Activated T-helper 9 cell treated with anti-CD3 and anti-CD28 coated beads, Interleukin-2, amount 50 U/mL, for 16 hours (primary cell): ENCODE measurements around the gene NXNL2.

Experiments
- DNase-seq: peaks from one replicate; pipeline ENCODE4 v3.0.0-alpha.2; 2020; ENCODE audit warnings: low read depth

NXNL2 gene

DNA sequence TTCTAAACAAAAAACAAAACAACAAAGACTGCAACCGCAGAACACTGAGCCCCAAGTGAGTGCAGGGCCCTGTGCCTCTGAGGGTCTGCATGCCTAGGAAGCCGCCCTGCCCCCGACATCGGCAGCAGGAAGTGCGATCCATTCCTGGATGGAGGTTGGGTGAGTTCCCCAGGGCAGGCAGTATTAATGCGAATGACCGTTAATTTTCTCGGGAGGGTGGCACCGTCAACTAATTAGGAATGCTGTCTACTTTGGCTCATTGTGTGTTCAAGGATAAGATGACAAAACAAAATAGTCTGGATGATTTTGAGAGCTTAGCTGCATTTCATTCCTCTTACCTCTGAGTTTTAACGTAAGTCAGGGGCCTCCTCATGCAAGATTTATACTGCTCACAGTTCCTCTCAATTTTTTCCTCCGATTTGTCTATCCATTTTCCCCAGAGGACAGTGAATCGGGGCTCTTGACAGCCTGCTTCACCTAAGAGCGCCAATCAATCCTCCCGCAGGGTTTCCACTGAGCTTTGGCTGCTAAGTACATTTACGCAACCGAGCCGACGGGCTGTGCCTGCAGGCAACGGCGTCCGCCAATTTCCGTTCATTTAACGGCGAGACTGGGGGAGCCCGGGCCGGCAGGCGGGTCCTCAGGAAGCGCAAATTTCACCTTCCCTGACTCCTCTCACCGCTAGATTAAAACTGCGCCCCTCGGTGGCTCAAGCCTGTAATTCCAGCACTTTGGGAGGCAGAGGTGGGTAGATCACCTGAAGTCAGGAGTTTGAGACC, 2.9 kb upstream of the NXNL2 start:
- no peak for DNase-seq

- DNase-seq, result no peak
These were observed 975 bp upstream of the NXNL2 start for GRCh38 chr9:88533951-88534455.

DNA sequence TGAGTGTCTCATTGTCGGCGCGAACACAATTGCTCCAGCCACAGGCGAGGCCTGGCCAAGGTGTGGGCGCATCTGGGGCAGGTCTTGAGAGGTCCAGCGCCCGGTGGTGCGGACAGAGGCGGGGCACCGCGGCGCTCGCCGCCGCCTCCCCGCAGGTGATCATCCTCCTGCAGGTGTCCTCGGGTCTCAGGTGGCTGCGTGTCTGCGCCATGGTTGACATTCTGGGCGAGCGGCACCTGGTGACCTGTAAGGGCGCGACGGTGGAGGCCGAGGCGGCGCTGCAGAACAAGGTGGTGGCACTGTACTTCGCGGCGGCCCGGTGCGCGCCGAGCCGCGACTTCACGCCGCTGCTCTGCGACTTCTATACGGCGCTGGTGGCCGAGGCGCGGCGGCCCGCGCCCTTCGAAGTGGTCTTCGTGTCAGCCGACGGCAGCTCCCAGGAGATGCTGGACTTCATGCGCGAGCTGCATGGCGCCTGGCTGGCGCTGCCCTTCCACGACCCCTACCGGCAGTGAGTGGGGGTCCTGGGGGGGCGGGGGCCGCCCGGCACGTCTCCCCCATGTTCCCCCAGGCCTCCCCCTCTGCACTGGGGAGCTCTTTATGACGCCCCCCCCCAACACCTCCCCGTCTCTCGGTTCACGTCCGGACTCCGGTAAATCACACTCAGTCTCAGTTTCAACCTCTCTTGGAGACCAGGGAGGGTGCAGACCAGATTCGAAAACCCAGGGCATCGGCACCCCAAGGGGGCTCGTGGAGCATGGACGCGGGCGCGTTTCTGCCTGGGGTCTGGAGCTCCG, 446 bp downstream of the NXNL2 start:
- no peak for DNase-seq

- no peak for DNase-seq
These were observed 996 bp downstream of the NXNL2 start for GRCh38 chr9:88536023-88536324.

- DNase-seq, result no peak
These were observed 2.2 kb downstream of the NXNL2 start for GRCh38 chr9:88536951-88537760.

DNA sequence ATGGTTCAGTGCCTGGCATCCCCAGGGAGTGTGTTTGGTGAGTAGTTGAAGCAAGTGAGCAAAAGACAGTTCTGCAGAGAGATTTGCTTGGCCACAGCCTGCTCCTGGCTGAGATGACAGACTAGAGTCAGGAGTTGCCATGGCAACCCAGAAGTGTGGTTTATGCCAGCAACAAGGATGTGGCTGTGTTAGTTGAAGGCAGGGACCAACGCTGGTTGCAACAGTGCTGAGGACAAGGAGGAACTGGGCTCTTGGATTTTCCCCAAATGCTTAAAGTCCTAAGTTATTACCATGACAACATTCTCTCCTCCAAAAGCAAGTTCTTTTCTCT, 2.7 kb downstream of the NXNL2 start:
- no peak for DNase-seq

DNA sequence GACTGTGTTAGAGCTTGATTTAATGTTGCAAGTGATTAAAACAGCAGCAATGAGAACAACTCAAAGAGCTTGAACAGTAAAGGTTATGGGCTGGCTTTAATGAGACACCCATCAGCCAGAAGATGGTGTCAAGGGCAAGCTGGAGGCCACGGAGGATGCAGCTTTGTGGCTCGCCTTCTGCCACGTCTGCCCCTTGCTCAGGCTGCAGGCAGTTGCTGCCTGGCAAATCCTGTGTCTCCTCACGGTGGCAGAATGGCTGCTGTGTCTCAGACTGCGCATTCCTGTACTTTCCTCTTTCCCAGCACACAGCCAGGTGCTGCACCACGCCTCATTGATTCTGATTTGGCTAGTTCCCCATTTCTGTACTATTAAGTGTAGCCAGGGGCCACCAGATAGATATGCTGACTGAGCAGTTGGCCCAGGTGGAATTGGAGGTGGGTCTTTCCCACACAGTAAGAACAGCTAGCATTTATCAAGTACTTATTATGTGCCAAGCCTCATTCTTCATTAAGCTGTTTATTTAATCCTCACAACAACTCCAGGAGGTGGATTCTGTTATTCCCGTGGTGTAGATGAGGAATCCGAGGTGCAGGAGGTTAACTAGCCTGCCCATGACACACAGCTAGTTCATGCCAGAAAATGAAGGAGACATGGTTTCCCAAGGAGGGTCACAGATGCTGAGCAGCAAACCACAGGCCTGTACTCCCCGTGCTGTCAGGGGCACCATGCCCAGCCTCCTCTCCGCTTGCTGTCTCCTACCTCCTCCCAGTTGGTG, 3.5 kb downstream of the NXNL2 start:
- DNase-seq, result no peak

GRCh38 chr9:88539246-88539645, 4.3 kb downstream of the NXNL2 start:
- DNase-seq, result no peak

DNA sequence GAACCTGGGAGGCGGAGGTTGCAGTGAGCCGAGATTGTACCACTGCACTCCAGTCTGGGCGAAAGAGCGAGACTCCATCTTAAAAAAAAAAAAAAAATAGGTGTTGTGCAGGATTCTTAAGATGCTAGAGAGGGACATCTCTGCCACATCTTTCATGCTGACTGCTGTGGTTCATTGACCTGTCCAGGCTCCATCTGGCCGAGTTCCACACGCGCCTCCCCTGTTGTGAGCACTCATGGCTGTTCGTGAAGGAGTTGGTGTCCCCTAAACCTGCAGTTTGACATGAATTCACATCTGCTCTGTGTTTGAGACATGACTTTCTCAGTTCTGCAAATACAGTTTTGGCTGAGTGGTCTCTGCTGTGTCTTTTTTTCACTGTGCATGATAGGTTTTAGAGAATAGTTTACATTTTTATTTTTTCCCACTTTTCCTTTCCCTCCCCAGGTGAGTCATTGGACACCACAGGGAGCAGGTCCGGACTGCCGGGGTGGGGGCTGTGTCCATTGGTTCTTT, 5.3 kb downstream of the NXNL2 start:
- no peak for DNase-seq

GRCh38 chr9:88544245-88544644, 9.3 kb downstream of the NXNL2 start:
- no peak for DNase-seq

DNA sequence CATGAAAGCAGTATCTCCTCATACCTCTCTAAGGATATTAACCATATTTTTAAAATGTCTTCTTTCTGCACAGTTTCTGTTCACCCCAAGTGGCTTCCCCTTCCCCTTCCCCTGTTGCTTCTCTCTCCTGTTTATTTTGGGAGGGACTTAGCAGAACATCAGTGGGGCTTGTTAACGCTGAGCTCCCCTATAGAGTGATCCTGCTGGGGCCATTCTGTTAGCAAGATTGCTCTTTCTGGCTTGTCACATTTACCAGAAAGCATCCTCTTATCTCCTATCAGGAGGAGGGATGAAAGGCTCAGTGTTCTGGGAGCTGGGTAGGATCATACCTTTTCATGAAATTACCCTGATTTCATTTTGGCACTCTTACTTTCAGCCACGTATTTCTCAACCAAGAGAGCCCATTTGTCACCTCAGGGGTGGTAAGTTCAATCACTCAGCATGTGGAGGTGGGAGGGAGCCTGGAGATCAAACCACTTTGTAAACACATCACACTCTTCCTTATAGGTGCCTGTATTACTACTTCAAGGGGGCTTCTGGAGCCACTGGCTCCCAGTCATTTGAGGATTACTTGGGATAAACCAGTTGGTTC, 16.7 kb downstream of the NXNL2 start:
- no peak for DNase-seq

DNA sequence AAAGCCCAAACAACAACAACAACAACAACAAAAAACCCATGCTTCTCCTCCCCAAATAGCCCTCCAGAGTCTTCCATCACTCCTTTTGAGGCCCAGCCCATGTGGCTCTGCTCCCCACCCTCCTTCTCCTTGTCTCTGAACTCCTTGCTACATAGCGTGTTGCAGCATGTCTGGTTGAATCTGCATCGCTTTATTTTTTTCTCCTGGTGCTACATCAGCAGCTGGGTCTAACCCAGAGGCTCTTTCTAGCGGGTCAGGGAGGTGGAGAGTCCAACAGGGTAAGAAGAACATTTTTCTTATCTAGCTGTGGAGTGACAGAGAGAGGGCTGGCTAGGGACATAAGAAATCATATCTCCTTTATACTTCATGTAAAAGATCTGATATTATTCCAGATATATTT, 18.4 kb downstream of the NXNL2 start:
- DNase-seq, result no peak

DNA sequence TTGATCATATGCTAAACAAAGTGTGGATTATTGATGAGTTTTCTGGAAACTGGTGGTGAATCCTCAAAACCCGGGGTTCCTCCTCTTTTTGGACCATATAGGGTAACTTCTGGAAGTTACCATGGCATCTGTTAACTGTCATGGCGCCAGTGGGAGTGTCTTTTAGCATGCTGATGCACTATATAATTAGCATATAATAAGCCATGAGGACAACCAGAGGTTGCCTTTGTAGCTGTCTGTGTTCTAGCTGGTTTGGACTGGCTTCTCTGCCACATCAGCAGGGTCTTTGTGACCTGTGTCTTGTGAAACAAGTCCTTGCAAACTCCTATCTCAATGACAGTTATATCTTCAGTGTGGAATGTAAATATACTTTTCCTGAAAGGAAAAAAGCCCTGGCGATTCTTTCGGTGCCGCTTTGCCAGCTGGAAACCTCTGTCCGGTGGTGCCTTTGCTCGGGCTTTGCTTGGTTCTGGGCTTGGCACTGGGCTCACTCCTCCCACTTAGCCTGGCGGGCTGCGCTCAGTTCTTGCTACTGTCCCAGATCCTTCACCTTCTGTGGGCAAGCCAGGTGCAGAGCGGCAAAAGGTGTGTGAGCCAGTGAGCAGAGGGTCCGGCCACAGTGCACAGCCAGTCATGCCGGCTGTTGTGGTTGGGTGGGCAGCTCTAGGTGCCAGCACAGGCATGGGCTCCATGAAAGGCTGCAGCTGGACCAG, 20.4 kb downstream of the NXNL2 start:
- DNase-seq, result no peak

DNA sequence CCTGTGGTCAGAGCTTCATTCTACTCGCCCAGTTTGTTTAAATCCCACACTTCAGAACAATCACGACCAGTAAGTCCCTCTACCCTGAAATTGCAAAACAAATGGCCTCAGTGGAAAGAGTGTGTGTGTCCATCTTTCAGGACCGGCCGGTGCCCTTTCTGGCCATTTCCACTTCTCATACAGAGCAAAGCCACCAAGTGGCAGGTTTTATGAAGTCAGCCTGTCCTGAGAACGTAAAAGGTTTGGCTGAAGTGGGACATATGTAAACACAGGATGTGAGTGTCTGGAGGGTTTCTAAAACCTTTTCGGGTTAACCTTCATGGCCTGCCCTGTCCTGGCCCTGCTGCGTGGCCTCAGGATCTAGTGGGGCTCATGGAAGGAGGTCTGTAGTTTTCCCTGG, 24.7 kb downstream of the NXNL2 start:
- DNase-seq, result no peak

GRCh38 chr9:88567870-88568269, 32.9 kb downstream of the NXNL2 start:
- DNase-seq, result no peak

GRCh38 chr9:88571419-88571818, 36.4 kb downstream of the NXNL2 start:
- no peak for DNase-seq

DNA sequence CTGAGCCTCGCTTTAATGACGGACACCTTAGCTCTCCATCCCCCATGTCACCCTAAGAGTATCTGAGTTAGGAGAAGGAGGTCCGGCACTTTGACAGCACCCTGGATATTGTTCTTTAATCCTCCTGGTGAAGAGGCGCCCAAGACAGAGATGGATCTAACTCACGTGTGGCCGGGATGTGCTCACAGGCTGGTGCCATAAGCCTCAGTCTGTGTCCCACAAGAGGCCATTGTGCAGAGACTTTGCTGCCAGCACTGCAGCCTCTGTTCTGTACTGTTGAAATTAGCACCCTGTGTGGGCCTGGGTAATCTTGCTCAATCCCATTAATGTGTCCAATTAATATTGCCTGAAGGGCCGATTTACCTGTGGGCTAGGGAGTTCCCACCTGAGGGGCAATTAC, 37.7 kb downstream of the NXNL2 start:
- no peak for DNase-seq

- DNase-seq, result no peak
These were observed 40.0 kb downstream of the NXNL2 start for GRCh38 chr9:88574953-88575352.

DNA sequence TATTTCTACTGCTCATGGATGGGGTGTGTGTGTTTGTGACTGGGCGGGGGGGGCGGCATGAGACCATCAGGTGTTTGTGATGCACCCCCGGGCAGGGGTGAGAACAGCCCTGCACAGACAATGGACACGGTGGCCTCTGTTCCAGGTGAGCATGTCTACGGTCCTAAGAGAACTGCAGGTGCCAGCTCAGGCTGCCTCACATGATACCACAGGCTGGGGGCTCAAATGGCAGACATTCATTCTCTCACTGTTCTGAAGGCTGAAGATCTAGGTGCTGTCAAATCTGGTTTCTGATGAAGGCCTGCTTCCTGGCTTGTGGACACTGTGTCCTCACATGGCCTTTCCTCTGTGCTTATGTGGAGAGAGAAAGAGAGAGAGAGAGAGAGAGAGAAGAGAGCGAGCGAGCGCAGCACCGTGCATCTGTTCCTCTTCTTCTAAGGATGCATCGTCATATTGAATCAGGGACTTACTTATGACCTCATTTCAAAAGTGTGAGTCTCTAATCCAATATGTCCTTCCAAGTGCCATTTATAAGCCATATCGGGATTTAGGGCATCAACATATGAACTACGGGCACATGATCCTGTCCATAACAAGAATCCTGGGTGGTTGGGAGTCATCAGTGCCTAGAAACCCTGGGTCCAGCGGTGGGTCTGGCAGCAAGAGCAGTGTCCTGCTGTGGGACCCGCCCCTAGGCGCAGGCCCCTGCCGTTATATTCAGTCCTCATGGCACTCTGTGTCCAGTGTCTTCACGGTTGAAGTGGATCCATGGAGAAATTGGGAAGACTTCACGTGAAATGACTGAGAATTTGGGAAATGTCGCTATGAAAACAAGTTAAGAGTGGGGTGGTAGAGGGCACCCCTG, 42.5 kb downstream of the NXNL2 start:
- no peak for DNase-seq
